Ishikawa (cell line): ENCODE results near the gene KIAA1755.

Experiments
- CEBPB ChIP-seq: IDR thresholded peaks from 2 replicates; pipeline ENCODE4 v1.6.1; 2012
- CREB1 ChIP-seq: IDR thresholded peaks from 2 replicates; pipeline ENCODE4 v1.6.1; 2012; ENCODE audit warnings: low read depth
- EGR1 ChIP-seq: IDR thresholded peaks from 2 replicates; pipeline ENCODE4 v1.6.1; 2012
- EP300 ChIP-seq: IDR thresholded peaks from 2 replicates; pipeline ENCODE4 v1.6.1; 2012; ENCODE audit warnings: borderline replicate concordance
- FOXM1 ChIP-seq: IDR thresholded peaks from 2 replicates; pipeline ENCODE4 v1.6.1; 2012; ENCODE audit warnings: low read depth, borderline replicate concordance
- MAX ChIP-seq: IDR thresholded peaks from 2 replicates; pipeline ENCODE4 v1.6.1; 2012
- NFIC ChIP-seq: IDR thresholded peaks from 2 replicates; pipeline ENCODE4 v1.6.1; 2012
- RAD21 ChIP-seq: IDR thresholded peaks from 2 replicates; pipeline ENCODE4 v1.6.1; 2012; ENCODE audit warnings: low read depth
- REST ChIP-seq: IDR thresholded peaks from 2 replicates; pipeline ENCODE4 v1.6.1; 2012; ENCODE audit warnings: low read depth, mild to moderate bottlenecking
- TAF1 ChIP-seq: IDR thresholded peaks from 2 replicates; pipeline ENCODE4 v1.6.1; 2012; ENCODE audit warnings: low read depth, mild to moderate bottlenecking
- TCF12 ChIP-seq: IDR thresholded peaks from 2 replicates; pipeline ENCODE4 v1.6.1; 2012; ENCODE audit warnings: low read depth
- TEAD4 ChIP-seq: IDR thresholded peaks from 2 replicates; pipeline ENCODE4 v1.6.1; 2012
- USF1 ChIP-seq: IDR thresholded peaks from 2 replicates; pipeline ENCODE4 v1.6.1; 2012
- YY1 ChIP-seq: IDR thresholded peaks from 2 replicates; pipeline ENCODE4 v1.6.1; 2012; ENCODE audit warnings: low read depth
- ZBTB7A ChIP-seq: IDR thresholded peaks from 2 replicates; pipeline ENCODE4 v1.6.1; 2012; ENCODE audit warnings: low read depth

The KIAA1755 gene

GRCh38 chr20:38256021-38256420 lies 4.5 kb downstream of the KIAA1755 start:
- TF ChIP-seq TEAD4 (no peak), MAX (no peak), YY1 (no peak), USF1 (no peak), TAF1 (no peak), TCF12 (no peak), ZBTB7A (no peak)

- TF ChIP-seq YY1 (no peak), USF1 (no peak), TAF1 (no peak), TEAD4 (no peak), ZBTB7A (no peak), RAD21 (no peak), FOXM1 (no peak), NFIC (no peak), CREB1 (no peak), EGR1 (no peak)
Measured at GRCh38 chr20:38255393-38255792, 5.1 kb downstream of the KIAA1755 start.

- no peak for TF ChIP-seq RAD21
- TF ChIP-seq REST, result no peak
- no peak for TF ChIP-seq NFIC
- TF ChIP-seq MAX, result no peak
- TF ChIP-seq TCF12, result no peak
- TF ChIP-seq EGR1, result no peak
- no peak for TF ChIP-seq TEAD4
- TF ChIP-seq FOXM1, result no peak
- no peak for TF ChIP-seq CREB1
- no peak for TF ChIP-seq EP300
- TF ChIP-seq ZBTB7A, result no peak
- no peak for TF ChIP-seq CEBPB
- no peak for TF ChIP-seq YY1
Measured at GRCh38 chr20:38253571-38253970, 7.0 kb downstream of the KIAA1755 start.

- no peak for TF ChIP-seq MAX
- TF ChIP-seq EGR1, result no peak
- TF ChIP-seq TEAD4, result no peak
- TF ChIP-seq EP300, result no peak
- no peak for TF ChIP-seq TCF12
- TF ChIP-seq FOXM1, result no peak
- TF ChIP-seq YY1, result no peak
- TF ChIP-seq TAF1, result no peak
Measured at GRCh38 chr20:38252292-38253288, 7.9 kb downstream of the KIAA1755 start.

GRCh38 chr20:38250609-38251008 lies 9.9 kb downstream of the KIAA1755 start:
- TF ChIP-seq EGR1, result peak; percentile 60; the same call in 1 of the 2 replicates
- no peak for TF ChIP-seq CEBPB
- TF ChIP-seq YY1, result peak; percentile 83
- no peak for TF ChIP-seq EP300
- TF ChIP-seq USF1, result no peak
- TF ChIP-seq REST, result no peak
- TF ChIP-seq TCF12, result no peak
- TF ChIP-seq CREB1, result no peak
